GM06990 (cell line): ENCODE data around the gene GDPD2.

ENCODE experiments used
- DNase-seq: peaks from one replicate; pipeline ENCODE4 v3.0.0-alpha.2; 2011; ENCODE audit not compliant: insufficient read length; ENCODE audit errors: extremely low read depth
- H3K27me3 ChIP-seq: replicated peaks from 2 replicates; pipeline ENCODE4 v1.6.0; 2011; ENCODE audit warnings: low read length; ENCODE audit not compliant: control insufficient read depth, insufficient read depth
- H3K36me3 ChIP-seq: 2 replicates; pipeline ENCODE4 v1.5.1; 2011; ENCODE audit warnings: low read length; ENCODE audit not compliant: control insufficient read depth, insufficient read depth
- H3K4me3 ChIP-seq: replicated peaks from 2 replicates; pipeline ENCODE4 v1.5.1; 2011; ENCODE audit warnings: low read depth, mild to moderate bottlenecking, control low read depth, low read length
- TF ChIP-seq, protein P1 (sequence below): IDR thresholded peaks from 2 replicates; pipeline ENCODE4 v1.5.1; 2011; ENCODE audit warnings: low read length, control low read depth, mild to moderate bottlenecking, inconsistent platforms; ENCODE audit not compliant: insufficient read depth, poor library complexity, severe bottlenecking

Gene GDPD2

DNA sequence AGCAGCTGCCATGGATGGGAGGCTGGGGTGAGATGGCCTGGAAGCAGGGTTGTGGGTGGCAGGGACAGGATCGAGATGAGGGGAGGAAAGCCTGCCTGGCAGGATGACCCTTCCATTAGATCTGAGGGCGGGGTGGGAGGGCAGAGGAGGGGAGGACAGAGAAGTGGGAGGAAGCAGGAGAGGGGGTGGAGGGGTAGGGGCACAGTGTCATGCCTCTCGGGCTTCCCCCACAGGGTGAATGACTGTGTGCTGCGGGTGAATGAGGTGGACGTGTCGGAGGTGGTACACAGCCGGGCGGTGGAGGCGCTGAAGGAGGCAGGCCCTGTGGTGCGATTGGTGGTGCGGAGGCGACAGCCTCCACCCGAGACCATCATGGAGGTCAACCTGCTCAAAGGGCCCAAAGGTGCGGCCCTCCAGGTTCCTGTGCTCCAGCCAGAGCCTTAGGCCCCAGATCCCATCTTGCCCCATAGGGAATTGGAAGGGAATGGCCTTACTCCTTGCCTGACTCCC lies 26.4 kb downstream of the GDPD2 start:
- Histone ChIP-seq H3K4me3 (no peak overlapping the region), H3K27me3 (no peaks in the 10 kb centered on the region), H3K36me3 (no peaks in the 10 kb centered on the region)
- TF ChIP-seq, protein P1, sequence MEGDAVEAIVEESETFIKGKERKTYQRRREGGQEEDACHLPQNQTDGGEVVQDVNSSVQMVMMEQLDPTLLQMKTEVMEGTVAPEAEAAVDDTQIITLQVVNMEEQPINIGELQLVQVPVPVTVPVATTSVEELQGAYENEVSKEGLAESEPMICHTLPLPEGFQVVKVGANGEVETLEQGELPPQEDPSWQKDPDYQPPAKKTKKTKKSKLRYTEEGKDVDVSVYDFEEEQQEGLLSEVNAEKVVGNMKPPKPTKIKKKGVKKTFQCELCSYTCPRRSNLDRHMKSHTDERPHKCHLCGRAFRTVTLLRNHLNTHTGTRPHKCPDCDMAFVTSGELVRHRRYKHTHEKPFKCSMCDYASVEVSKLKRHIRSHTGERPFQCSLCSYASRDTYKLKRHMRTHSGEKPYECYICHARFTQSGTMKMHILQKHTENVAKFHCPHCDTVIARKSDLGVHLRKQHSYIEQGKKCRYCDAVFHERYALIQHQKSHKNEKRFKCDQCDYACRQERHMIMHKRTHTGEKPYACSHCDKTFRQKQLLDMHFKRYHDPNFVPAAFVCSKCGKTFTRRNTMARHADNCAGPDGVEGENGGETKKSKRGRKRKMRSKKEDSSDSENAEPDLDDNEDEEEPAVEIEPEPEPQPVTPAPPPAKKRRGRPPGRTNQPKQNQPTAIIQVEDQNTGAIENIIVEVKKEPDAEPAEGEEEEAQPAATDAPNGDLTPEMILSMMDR, result no peak
- no peak for DNase-seq

DNA sequence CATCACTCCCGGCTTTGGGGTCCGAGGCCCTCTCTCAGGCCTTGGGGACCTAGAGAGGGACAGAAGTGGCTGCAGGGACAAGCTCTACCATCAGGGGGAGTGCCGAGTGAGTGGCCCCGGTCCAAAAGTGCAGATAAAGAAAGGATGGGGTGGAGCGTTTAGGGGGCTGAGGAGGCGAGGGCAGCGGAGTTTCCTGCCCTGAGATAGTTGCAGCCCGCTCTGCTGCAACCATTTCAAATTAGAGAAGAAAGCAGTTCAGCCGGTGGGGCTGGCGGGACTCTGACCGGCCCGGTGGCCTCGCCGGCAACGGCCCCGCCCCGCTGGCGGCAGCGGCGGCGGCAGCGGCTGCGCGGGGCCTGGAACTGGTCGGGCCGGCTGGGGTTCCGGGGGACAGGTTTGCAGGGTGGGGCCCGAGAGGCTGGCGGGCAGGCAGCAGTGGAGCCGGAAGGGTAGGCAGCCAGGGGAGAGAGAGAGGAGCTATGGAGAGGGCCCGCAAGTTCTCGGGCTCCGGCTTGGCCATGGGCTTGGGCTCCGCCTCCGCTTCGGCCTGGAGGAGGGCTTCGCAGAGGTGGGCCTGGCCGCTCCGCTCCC lies 29.1 kb downstream of the GDPD2 start:
- Histone ChIP-seq H3K27me3 (no peaks in the 10 kb centered on the region), H3K36me3 (no peaks in the 10 kb centered on the region), H3K4me3 (peak overlapping the region; percentile 44)
- TF ChIP-seq, protein P1, result peak; percentile 74
- DNase-seq, result peak; percentile 45

DNA sequence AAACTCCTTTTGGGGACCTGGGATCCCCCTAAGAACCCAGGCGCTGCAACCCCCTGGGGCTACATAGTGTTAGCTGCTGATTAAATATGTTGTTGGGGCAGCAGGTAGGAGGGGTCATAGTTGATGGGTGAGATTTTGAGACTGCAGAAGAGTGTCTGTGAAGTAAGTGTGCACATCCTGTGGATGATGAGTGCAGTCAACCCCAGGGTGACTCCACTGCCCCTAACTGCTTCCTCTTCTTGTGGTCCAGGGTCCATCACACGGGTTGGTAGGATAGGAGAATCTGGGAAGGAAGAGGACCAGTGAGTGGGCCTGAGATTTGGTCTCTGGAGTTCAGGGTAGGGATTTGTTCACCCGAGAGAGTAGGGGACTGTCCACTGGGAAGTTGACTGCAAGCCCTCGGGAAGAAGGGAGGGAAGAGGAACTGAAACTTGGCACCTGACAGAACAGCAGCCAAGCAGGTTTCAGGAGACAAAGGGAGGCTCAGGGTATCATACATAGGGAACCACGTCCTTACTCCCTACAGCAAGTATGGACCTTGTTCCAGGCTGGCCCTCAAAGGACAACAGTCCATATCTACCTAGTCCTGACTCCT lies 30.0 kb downstream of the GDPD2 start:
- Histone ChIP-seq H3K4me3 (no peak overlapping the region), H3K36me3 (no peaks in the 10 kb centered on the region), H3K27me3 (no peaks in the 10 kb centered on the region)
- TF ChIP-seq, protein P1, result no peak
- no peak for DNase-seq

DNA sequence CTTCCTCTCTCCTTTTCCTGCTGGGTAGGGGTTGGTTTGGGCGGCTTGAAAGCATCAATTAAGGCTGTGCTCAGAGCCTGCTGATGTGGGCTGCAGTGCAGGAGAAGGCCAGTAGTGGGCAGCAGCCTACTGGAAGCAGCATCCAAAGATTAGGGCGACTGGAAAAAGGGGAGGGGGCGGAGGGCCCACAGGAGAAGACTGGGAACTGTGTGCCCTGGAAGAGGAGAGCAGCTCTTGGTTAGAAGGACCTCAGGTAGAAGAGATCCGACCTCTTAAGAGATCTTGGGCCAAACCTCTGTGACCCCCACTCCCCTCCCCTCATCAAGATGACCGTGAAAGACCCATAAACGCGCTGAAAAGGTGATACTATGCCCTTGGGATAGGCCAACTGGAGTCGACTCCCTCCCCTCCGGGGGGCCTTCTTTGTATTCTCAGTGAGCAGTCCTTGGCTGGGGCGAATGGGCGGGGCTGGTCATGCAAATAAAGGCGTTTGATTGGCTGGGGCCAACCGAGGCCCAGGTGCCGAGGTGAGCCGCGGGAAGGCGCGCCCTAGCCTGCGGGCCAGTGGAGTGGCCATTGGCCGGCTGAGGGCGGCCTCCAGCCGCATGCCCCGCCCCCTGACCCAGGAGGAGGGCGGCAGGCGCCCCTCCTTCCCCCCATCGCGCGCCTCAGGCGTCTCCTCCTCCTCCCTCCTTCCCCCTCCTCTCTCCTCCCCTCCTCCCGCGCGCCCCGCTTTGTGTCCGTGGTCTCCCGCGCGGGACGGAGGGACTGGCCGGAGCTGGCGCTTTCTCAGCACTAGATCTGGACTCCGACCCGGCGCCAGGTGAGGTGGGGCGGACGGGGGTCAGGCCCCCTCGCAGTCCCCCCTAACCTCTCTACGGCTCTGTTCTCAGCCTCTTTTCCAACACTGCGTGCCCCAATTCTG lies 31.6 kb downstream of the GDPD2 start:
- no peaks in the 10 kb centered on the region for H3K27me3 ChIP-seq
- peak overlapping the region; percentile 42 for H3K4me3 ChIP-seq

DNA sequence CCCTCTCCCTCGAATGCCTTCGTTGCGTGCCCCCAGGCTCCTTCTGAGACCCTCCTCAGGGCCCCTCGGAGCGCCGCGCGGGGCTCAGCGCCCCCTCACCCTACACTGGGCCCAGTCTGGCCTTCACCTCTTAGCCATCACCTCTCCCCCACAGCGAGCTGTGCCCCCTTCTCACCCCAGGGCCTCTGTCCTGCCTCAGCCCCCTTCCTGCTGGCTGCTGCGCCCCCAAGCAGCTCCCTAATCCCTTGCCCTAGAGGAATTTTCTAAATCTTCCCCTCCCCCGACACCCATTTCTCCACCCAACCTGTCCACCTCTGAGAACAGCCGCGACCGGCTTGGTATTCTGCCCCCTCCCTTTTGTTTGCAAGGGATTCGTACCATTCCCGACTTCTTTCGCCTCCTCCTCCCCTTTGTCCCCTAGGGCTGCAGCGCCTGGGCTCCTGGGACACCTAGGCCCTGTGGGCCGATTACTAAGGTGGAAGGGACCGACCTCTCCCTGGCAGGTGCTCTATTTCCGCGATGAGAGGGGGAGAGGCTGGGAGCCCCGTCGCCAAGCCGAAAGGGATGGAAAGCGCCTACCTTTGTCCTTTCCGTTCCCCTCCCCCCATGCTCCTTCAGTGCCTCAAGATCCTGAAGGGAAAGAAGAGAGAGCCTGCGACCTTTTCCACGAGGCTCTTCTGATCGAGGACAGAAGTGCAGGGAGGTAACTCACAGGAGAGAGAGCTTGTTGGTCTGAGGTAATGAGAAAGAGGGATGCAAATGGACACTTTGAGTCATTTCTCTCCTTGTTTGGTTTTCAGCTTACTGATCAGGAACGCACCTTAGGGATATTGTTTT lies 32.5 kb downstream of the GDPD2 start:
- peak; percentile 37 for DNase-seq
- H3K4me3 ChIP-seq, result peak overlapping the region; percentile 42
- H3K27me3 ChIP-seq, result no peaks in the 10 kb centered on the region
- H3K36me3 ChIP-seq, result no peaks in the 10 kb centered on the region
- TF ChIP-seq, protein P1, result no peak

More for the DNA sequence above, 31.6 kb downstream of the GDPD2 start:
- DNase-seq, result peak; percentile 75
- TF ChIP-seq, protein P1, result peak; percentile 89
- H3K36me3 ChIP-seq, result no peaks in the 10 kb centered on the region
